Fibroblast of skin of right biceps (primary cell): ENCODE data around the gene RRP9.
"Not testable (repeated sequence)": the region's sequence is repeated elsewhere in the genome, so short reads cannot be mapped to it uniquely, and the experiment has no call there.

Experiments
- DNase-seq: peaks from one replicate; pipeline ENCODE4 v3.0.0-alpha.2; 2013

Gene RRP9

GRCh38 chr3:51941798-51942602, at the start of gene RRP9, which contains the start of gene PARP3:
Gene RRP9 (minus strand): TSS chr3:51941904. CDS start chr3:51941867, 37 bp downstream.
Gene PARP3 (plus strand): TSS chr3:51942363. CDS start chr3:51943356, 993 bp downstream.
- peak; percentile 100 for DNase-seq

- DNase-seq = not testable (repeated sequence)
Measured at GRCh38 chr3:51990501-51990971, 48.8 kb upstream of the RRP9 start.

GRCh38 chr3:51988286-51989146, 46.8 kb upstream of the RRP9 start:
- no peak for DNase-seq

- no peak for DNase-seq
Measured at GRCh38 chr3:51987568-51987967, 45.9 kb upstream of the RRP9 start.

- DNase-seq = no peak
Measured at GRCh38 chr3:51986010-51986947, 44.6 kb upstream of the RRP9 start.

GRCh38 chr3:51985063-51985462, 43.4 kb upstream of the RRP9 start:
- DNase-seq = no peak

GRCh38 chr3:51984269-51984647, 42.6 kb upstream of the RRP9 start:
- DNase-seq = no peak

GRCh38 chr3:51983578-51984268, 42.0 kb upstream of the RRP9 start:
- DNase-seq = no peak

- DNase-seq = peak; percentile 82
Measured at GRCh38 chr3:51982838-51983577, 41.3 kb upstream of the RRP9 start, which contains the start of gene ACY1. Gene ACY1 (plus strand): TSS chr3:51983535. CDS start chr3:51984065, 530 bp downstream.

- no peak for DNase-seq
Measured at GRCh38 chr3:51982352-51982837, 40.7 kb upstream of the RRP9 start.

GRCh38 chr3:51980253-51980652, 38.5 kb upstream of the RRP9 start:
- DNase-seq = no peak

- DNase-seq = no peak
Measured at GRCh38 chr3:51978143-51978502, 36.4 kb upstream of the RRP9 start.

- no peak for DNase-seq
Measured at GRCh38 chr3:51977446-51978142, 35.9 kb upstream of the RRP9 start.

GRCh38 chr3:51975852-51976549, 34.3 kb upstream of the RRP9 start:
- DNase-seq = peak; percentile 63

- DNase-seq = peak; percentile 67
Measured at GRCh38 chr3:51974963-51975851, 33.5 kb upstream of the RRP9 start, which contains the start of gene ABHD14A. Gene ABHD14A (plus strand): TSS chr3:51975064. CDS start chr3:51975136, 72 bp downstream.

- no peak for DNase-seq
Measured at GRCh38 chr3:51974277-51974962, 32.7 kb upstream of the RRP9 start.

GRCh38 chr3:51971350-51971749, 29.6 kb upstream of the RRP9 start:
- no peak for DNase-seq
